ENCODE data around the gene CASQ1.
A peak's percentile ranks its signal among the peaks of the same experiment; 100 is the strongest.

The CASQ1 gene

GRCh38 chr1:160177231-160177630, 13.1 kb upstream of the CASQ1 start:
- no peak overlapping the region for H3K27ac ChIP-seq
- no peak overlapping the region for H3K9ac ChIP-seq
- H3K36me3 ChIP-seq (ENCODE audit: control insufficient read depth, insufficient read depth, low read length) = no peaks in the 10 kb centered on the region
- no peaks in the 10 kb centered on the region for H3K4me1 ChIP-seq
- no peak overlapping the region for H3K4me2 ChIP-seq (ENCODE audit: low read length)
- H2AFZ ChIP-seq = peak overlapping the region; percentile 67
- H3K79me2 ChIP-seq = no peaks in the 10 kb centered on the region
- no peak overlapping the region for H3K4me3 ChIP-seq (ENCODE audit: low read depth, low read length)
- no peaks in the 10 kb centered on the region for H3K27me3 ChIP-seq (ENCODE audit: control insufficient read depth, insufficient read depth, low read length)
- no peak for TF ChIP-seq CTCF (IDR thresholded peaks at IDR 0.05)
- no peaks in the 10 kb centered on the region for H3K9me3 ChIP-seq (ENCODE audit: control insufficient read depth, low read length)

- Histone ChIP-seq H3K4me2 (ENCODE audit: low read length) (no peak overlapping the region), H3K27me3 (ENCODE audit: control insufficient read depth, insufficient read depth, low read length) (no peaks in the 10 kb centered on the region), H3K4me1 (no peaks in the 10 kb centered on the region), H3K9me3 (ENCODE audit: control insufficient read depth, low read length) (no peaks in the 10 kb centered on the region), H3K36me3 (ENCODE audit: control insufficient read depth, insufficient read depth, low read length) (no peaks in the 10 kb centered on the region), H2AFZ (peak overlapping the region; percentile 67), H3K79me2 (no peaks in the 10 kb centered on the region), H3K4me3 (ENCODE audit: low read depth, low read length) (no peak overlapping the region), H3K27ac (no peak overlapping the region), H3K9ac (no peak overlapping the region)
- no peak for TF ChIP-seq CTCF (IDR thresholded peaks at IDR 0.05)
These were observed 12.7 kb upstream of the CASQ1 start for GRCh38 chr1:160177667-160178066.

- H3K4me1 ChIP-seq = no peaks in the 10 kb centered on the region
- no peaks in the 10 kb centered on the region for H3K36me3 ChIP-seq (ENCODE audit: control insufficient read depth, insufficient read depth, low read length)
- H3K79me2 ChIP-seq = no peaks in the 10 kb centered on the region
- no peak overlapping the region for H3K4me2 ChIP-seq (ENCODE audit: low read length)
- no peak overlapping the region for H2AFZ ChIP-seq
- no peak overlapping the region for H3K9ac ChIP-seq
- no peaks in the 10 kb centered on the region for H3K9me3 ChIP-seq (ENCODE audit: control insufficient read depth, low read length)
- no peak overlapping the region for H3K27ac ChIP-seq
- no peaks in the 10 kb centered on the region for H3K27me3 ChIP-seq (ENCODE audit: control insufficient read depth, insufficient read depth, low read length)
- no peak overlapping the region for H3K4me3 ChIP-seq (ENCODE audit: low read depth, low read length)
- no peak for TF ChIP-seq CTCF (IDR thresholded peaks at IDR 0.05)
These were observed 11.6 kb upstream of the CASQ1 start for GRCh38 chr1:160178731-160179130.

GRCh38 chr1:160179336-160179735, 11.0 kb upstream of the CASQ1 start:
- Histone ChIP-seq H3K27me3 (ENCODE audit: control insufficient read depth, insufficient read depth, low read length) (no peaks in the 10 kb centered on the region), H2AFZ (no peak overlapping the region), H3K4me1 (no peaks in the 10 kb centered on the region), H3K9me3 (ENCODE audit: control insufficient read depth, low read length) (no peaks in the 10 kb centered on the region), H3K36me3 (ENCODE audit: control insufficient read depth, insufficient read depth, low read length) (no peaks in the 10 kb centered on the region), H3K4me2 (ENCODE audit: low read length) (no peak overlapping the region), H3K79me2 (no peaks in the 10 kb centered on the region), H3K27ac (no peak overlapping the region), H3K4me3 (ENCODE audit: low read depth, low read length) (no peak overlapping the region), H3K9ac (no peak overlapping the region)
- no peak for TF ChIP-seq CTCF (IDR thresholded peaks at IDR 0.05)

- no peaks in the 10 kb centered on the region for H3K4me1 ChIP-seq
- no peak overlapping the region for H3K4me2 ChIP-seq (ENCODE audit: low read length)
- H3K9ac ChIP-seq = no peak overlapping the region
- no peak overlapping the region for H2AFZ ChIP-seq
- no peak for TF ChIP-seq CTCF (IDR thresholded peaks at IDR 0.05)
- H3K79me2 ChIP-seq = no peaks in the 10 kb centered on the region
- H3K36me3 ChIP-seq (ENCODE audit: control insufficient read depth, insufficient read depth, low read length) = no peaks in the 10 kb centered on the region
- no peak overlapping the region for H3K27ac ChIP-seq
- no peaks in the 10 kb centered on the region for H3K27me3 ChIP-seq (ENCODE audit: control insufficient read depth, insufficient read depth, low read length)
- H3K4me3 ChIP-seq (ENCODE audit: low read depth, low read length) = no peak overlapping the region
- no peaks in the 10 kb centered on the region for H3K9me3 ChIP-seq (ENCODE audit: control insufficient read depth, low read length)
These were observed 4.1 kb upstream of the CASQ1 start for GRCh38 chr1:160186246-160186645.
